Brain microvascular endothelial cell (primary cell): ENCODE data around the gene SMAD6.

Experiments used
- DNase-seq: peaks from one replicate; pipeline ENCODE4 v3.0.0-alpha.2; 2020
- H3K27ac ChIP-seq: fragments of 250-450 bp; sonication (Bioruptor Pico); 2 replicates; pipeline ENCODE4 v1.5.1; 2020; ENCODE audit warnings: mild to moderate bottlenecking, moderate library complexity
- H3K27me3 ChIP-seq: fragments of 250-450 bp; sonication (Bioruptor Pico); replicated peaks from 2 replicates; pipeline ENCODE4 v1.5.1; 2020; ENCODE audit warnings: mild to moderate bottlenecking
- H3K36me3 ChIP-seq: fragments of 250-450 bp; sonication (Bioruptor Pico); replicated peaks from 2 replicates; pipeline ENCODE4 v1.5.1; 2020; ENCODE audit warnings: mild to moderate bottlenecking
- H3K4me3 ChIP-seq: 2 replicates; pipeline ENCODE4 v1.5.1; 2011; ENCODE audit warnings: low read depth, mild to moderate bottlenecking, control low read depth, low read length, moderate library complexity
- in situ Hi-C: cut with HindIII; loops from 2 replicates; pipeline ENCODE4 v1.10.0; 2017; ENCODE audit warnings: low sequenced_read_pairs, low pct_ligation_motif_present
- TF ChIP-seq, protein P1 (sequence below): IDR thresholded peaks from 2 replicates; pipeline ENCODE4 v1.5.1; 2011; ENCODE audit warnings: low read depth, mild to moderate bottlenecking, moderate library complexity, low read length, control low read depth, inconsistent platforms; ENCODE audit errors: missing control alignments

The SMAD6 gene

GRCh38 chr15:66761726-66762595, 59.9 kb downstream of the SMAD6 start:
- Histone ChIP-seq H3K27me3 (no peaks in the 10 kb centered on the region), H3K4me3 (no peak overlapping the region), H3K27ac (no peak overlapping the region), H3K36me3 (no peaks in the 10 kb centered on the region)
- no peak for DNase-seq
- TF ChIP-seq, protein P1, sequence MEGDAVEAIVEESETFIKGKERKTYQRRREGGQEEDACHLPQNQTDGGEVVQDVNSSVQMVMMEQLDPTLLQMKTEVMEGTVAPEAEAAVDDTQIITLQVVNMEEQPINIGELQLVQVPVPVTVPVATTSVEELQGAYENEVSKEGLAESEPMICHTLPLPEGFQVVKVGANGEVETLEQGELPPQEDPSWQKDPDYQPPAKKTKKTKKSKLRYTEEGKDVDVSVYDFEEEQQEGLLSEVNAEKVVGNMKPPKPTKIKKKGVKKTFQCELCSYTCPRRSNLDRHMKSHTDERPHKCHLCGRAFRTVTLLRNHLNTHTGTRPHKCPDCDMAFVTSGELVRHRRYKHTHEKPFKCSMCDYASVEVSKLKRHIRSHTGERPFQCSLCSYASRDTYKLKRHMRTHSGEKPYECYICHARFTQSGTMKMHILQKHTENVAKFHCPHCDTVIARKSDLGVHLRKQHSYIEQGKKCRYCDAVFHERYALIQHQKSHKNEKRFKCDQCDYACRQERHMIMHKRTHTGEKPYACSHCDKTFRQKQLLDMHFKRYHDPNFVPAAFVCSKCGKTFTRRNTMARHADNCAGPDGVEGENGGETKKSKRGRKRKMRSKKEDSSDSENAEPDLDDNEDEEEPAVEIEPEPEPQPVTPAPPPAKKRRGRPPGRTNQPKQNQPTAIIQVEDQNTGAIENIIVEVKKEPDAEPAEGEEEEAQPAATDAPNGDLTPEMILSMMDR: no peak
- in situ Hi-C loops: no loop called here

GRCh38 chr15:66763186-66764071, 61.4 kb downstream of the SMAD6 start:
- Histone ChIP-seq H3K36me3 (no peaks in the 10 kb centered on the region), H3K27ac (no peak overlapping the region), H3K4me3 (no peak overlapping the region), H3K27me3 (no peaks in the 10 kb centered on the region)
- DNase-seq: no peak
- TF ChIP-seq, protein P1: no peak
- in situ Hi-C loops: no loop called here

DNA sequence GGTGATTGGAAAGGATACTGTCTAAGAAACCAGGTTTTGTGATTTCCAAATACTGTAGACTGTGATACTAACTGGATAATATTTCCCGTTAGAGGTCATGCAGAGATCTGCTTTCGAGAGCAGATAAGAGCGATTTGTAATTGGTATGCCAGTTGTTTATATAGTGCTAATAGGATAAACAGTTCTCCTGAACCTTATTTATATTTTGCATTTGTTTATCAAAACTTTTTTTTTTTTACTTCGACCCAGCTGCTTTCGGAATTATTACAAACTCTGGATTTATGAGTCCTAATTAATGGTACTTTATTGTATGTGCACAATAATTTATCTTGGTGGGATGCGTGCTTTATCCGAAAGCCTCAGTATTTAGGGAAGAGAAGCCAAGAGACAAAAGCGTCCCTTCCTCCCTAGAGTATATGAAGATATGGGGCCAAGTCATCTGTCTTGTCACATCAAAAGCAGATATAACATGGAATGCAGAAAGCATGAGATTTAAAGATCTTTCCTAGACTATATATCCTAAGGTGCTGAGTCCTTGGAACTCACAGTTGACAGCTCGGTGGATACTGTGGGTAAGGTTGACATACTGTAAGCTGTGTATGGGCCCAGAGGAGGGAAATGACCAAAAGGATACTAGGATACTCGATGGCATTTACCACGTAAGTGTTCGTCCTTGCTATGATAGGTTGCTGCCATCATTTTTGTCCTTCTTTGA, 62.2 kb downstream of the SMAD6 start:
- TF ChIP-seq, protein P1: no peak
- no peak for DNase-seq
- no peak overlapping the region for H3K4me3 ChIP-seq
- in situ Hi-C loops: no loop called here
- no peak overlapping the region for H3K27ac ChIP-seq
- H3K36me3 ChIP-seq: no peaks in the 10 kb centered on the region
- H3K27me3 ChIP-seq: no peaks in the 10 kb centered on the region

GRCh38 chr15:66765478-66766281, 63.6 kb downstream of the SMAD6 start:
- no peak for DNase-seq
- no peaks in the 10 kb centered on the region for H3K36me3 ChIP-seq
- no peaks in the 10 kb centered on the region for H3K27me3 ChIP-seq
- no peak overlapping the region for H3K27ac ChIP-seq
- TF ChIP-seq, protein P1: no peak
- in situ Hi-C loops: no loop called here
- no peak overlapping the region for H3K4me3 ChIP-seq
